Sigmoid colon (tissue), 7 donors: ENCODE measurements around the gene MRPL34. TPM values are rescaled to one million over a fixed set of nuclear protein-coding genes. Genes with fewer than 3 reads are reported as not detected.

Experiments used
- DNase-seq: peaks from one replicate; pipeline ENCODE4 v3.0.0-alpha.2; 2019
- H3K27ac ChIP-seq, 4 donors: fragments of 200-600 bp; sonication (generic); one replicate each; pipeline ENCODE4 v1.5.1; 2016 to 2019; ENCODE audit warnings: mild to moderate bottlenecking in 1 of 4
- H3K27me3 ChIP-seq, 3 donors: fragments of 200-600 bp; sonication (generic); one replicate each; pipeline ENCODE4 v1.5.1; 2019; ENCODE audit warnings: mild to moderate bottlenecking in 1 of 3
- H3K36me3 ChIP-seq, 4 donors: fragments of 200-600 bp; sonication (generic); one replicate each; pipeline ENCODE4 v1.5.1; 2016 to 2019
- H3K4me1 ChIP-seq, 4 donors: fragments of 200-600 bp; sonication (generic); one replicate each; pipeline ENCODE4 v1.5.1; 2017 to 2019
- H3K4me3 ChIP-seq, 4 donors: fragments of 200-600 bp; sonication (generic); one replicate each; pipeline ENCODE4 v1.5.1; 2017 to 2019; ENCODE audit warnings: mild to moderate bottlenecking in 2 of 4, moderate library complexity in 1 of 4
- H3K9me3 ChIP-seq, 4 donors: fragments of 200-600 bp in 3 of 4; sonication (generic) in 3 of 4; one replicate each; pipeline versions ENCODE4 v1.5.1 to v1.6.1; 2013 to 2019
- CTCF ChIP-seq, 4 experiments: fragments of 450-650 bp in 3 of 4; fragments of 200-600 bp in 1 of 4; IDR thresholded peaks; one replicate each; pipeline ENCODE4 v1.5.1; 2016 to 2019; ENCODE audit warnings: antibody characterized with exemption in 4 of 4, mild to moderate bottlenecking in 3 of 4, moderate library complexity in 2 of 4
- EP300 ChIP-seq, 4 donors: sonication (generic); formaldehyde crosslinking; IDR thresholded peaks; one replicate each; pipeline ENCODE4 v1.6.1; 2017; ENCODE audit warnings: antibody characterized with exemption in 4 of 4
- POLR2A ChIP-seq, 2 donors: fragments of 450-650 bp; IDR thresholded peaks; one replicate each; pipeline ENCODE4 v1.6.1; 2016; ENCODE audit warnings: antibody characterized with exemption in 2 of 2, mild to moderate bottlenecking in 2 of 2, moderate library complexity in 2 of 2
- POLR2AphosphoS5 ChIP-seq, 4 donors: sonication (generic); formaldehyde crosslinking; IDR thresholded peaks; one replicate each; pipeline ENCODE4 v1.6.1; 2017; ENCODE audit warnings: antibody characterized with exemption in 4 of 4
- WGBS, 2 donors: extraction: QIAGEN DNeasy Blood & Tissue Kit; methylation state at CpG; one replicate each; pipeline ENCODE4 v1.1.7; 2013; 5-methylcytosine and 5-hydroxymethylcytosine counted together
- intact Hi-C: fragments of 100-400 bp; cut with DNase I; formaldehyde crosslinking; loops from one replicate; pipeline ENCODE4 v1.15.1; 2023
- polyA plus RNA-seq, 3 donors: library from polyadenylated mRNA; stranded (reverse); fragments of 200-250 nt; gene quantifications; one replicate each; pipeline ENCODE4 v1.2.3, GENCODE V29; 2013
- total RNA-seq, 4 donors: library from RNA; depleted of rRNA; stranded (reverse); fragments of >200 nt; gene quantifications; one replicate each; pipeline ENCODE4 v1.1.0, GENCODE V29; 2016
- donor health status: healthy with polysubstance abuse.
- donor health status: Bipolar disorder and iron deficiency.
- donor health status: healthy.

The MRPL34 gene
- total and polyA plus RNA-seq, 7 donors = 174 to 476 (median 275) TPM

- no peak for DNase-seq
- Histone ChIP-seq H3K4me3 (no peak overlapping the region), H3K36me3 (peaks cover 0 to 11% (median 2%) of the 10 kb centered on the region in 4 donors), H3K9me3 (no peaks in the 10 kb centered on the region), H3K4me1 (peaks cover 0 to 18% (median 15%) of the 10 kb centered on the region in 4 donors), H3K27me3 (peaks cover 11 to 15% (median 15%) of the 10 kb centered on the region in 3 donors), H3K27ac (no peak overlapping the region)
- 91 to 94% methylated on average over 7 of the region's 7 CpGs for WGBS, 2 donors
- TF ChIP-seq EP300 (IDR thresholded peaks at IDR 0.05) (no peak), CTCF (IDR thresholded peaks at IDR 0.05) (no peak), POLR2AphosphoS5 (IDR thresholded peaks at IDR 0.05) (no peak), POLR2A (IDR thresholded peaks at IDR 0.05) (no peak)
- intact Hi-C loops = loop anchor here (2.0 to 5.0 kb wide), 2 partner anchors 36 to 217 kb away; partner anchors contain the start of gene NR2F6
Measured at GRCh38 chr19:17283504-17283996, 22.1 kb upstream of the MRPL34 start.

- no peak for DNase-seq
- intact Hi-C loops = no loop called here
- TF ChIP-seq EP300 (IDR thresholded peaks at IDR 0.05) (no peak), CTCF (IDR thresholded peaks at IDR 0.05) (no peak), POLR2A (IDR thresholded peaks at IDR 0.05) (no peak), POLR2AphosphoS5 (IDR thresholded peaks at IDR 0.05) (no peak)
- H3K4me1 ChIP-seq = peaks cover 0 to 25% (median 20%) of the 10 kb centered on the region in 4 donors
- H3K36me3 ChIP-seq = no peaks in the 10 kb centered on the region
- H3K4me3 ChIP-seq = no peak overlapping the region
- H3K9me3 ChIP-seq = no peaks in the 10 kb centered on the region
- H3K27me3 ChIP-seq = peaks cover 11 to 15% (median 15%) of the 10 kb centered on the region in 3 donors
- H3K27ac ChIP-seq = no peak overlapping the region
- WGBS, 2 donors = 90 to 91% methylated on average over 18 of the region's 18 CpGs
Measured at GRCh38 chr19:17285415-17286135, 20.1 kb upstream of the MRPL34 start.

- no peak for DNase-seq
- Histone ChIP-seq H3K9me3 (no peaks in the 10 kb centered on the region), H3K4me3 (no peak overlapping the region), H3K27me3 (peaks cover 11 to 13% (median 12%) of the 10 kb centered on the region in 3 donors), H3K4me1 (peaks cover 0 to 24% (median 20%) of the 10 kb centered on the region in 4 donors), H3K36me3 (no peaks in the 10 kb centered on the region), H3K27ac (no peak overlapping the region)
- TF ChIP-seq POLR2A (IDR thresholded peaks at IDR 0.05) (no peak), POLR2AphosphoS5 (IDR thresholded peaks at IDR 0.05) (no peak), EP300 (IDR thresholded peaks at IDR 0.05) (no peak), CTCF (IDR thresholded peaks at IDR 0.05) (no peak)
- WGBS, 2 donors = 93% methylated on average over 11 of the region's 11 CpGs
- intact Hi-C loops = no loop called here
Measured at GRCh38 chr19:17286263-17286662, 19.4 kb upstream of the MRPL34 start.

GRCh38 chr19:17286752-17287151 lies 18.9 kb upstream of the MRPL34 start:
- intact Hi-C loops = no loop called here
- Histone ChIP-seq H3K27me3 (peaks cover 7 to 8% (median 7%) of the 10 kb centered on the region in 3 donors), H3K36me3 (no peaks in the 10 kb centered on the region), H3K27ac (no peak overlapping the region), H3K9me3 (no peaks in the 10 kb centered on the region), H3K4me1 (peaks cover 0 to 19% (median 15%) of the 10 kb centered on the region in 4 donors), H3K4me3 (no peak overlapping the region)
- no peak for DNase-seq
- 59 to 84% methylated on average over 9 of the region's 9 CpGs for WGBS, 2 donors
- no peak for TF ChIP-seq POLR2AphosphoS5 (IDR thresholded peaks at IDR 0.05)
- TF ChIP-seq CTCF (IDR thresholded peaks at IDR 0.05) = no peak
- no peak for TF ChIP-seq POLR2A (IDR thresholded peaks at IDR 0.05)
- TF ChIP-seq EP300 (IDR thresholded peaks at IDR 0.05) = no peak
